ENCODE data around the gene FMC1.

Gene FMC1

DNA sequence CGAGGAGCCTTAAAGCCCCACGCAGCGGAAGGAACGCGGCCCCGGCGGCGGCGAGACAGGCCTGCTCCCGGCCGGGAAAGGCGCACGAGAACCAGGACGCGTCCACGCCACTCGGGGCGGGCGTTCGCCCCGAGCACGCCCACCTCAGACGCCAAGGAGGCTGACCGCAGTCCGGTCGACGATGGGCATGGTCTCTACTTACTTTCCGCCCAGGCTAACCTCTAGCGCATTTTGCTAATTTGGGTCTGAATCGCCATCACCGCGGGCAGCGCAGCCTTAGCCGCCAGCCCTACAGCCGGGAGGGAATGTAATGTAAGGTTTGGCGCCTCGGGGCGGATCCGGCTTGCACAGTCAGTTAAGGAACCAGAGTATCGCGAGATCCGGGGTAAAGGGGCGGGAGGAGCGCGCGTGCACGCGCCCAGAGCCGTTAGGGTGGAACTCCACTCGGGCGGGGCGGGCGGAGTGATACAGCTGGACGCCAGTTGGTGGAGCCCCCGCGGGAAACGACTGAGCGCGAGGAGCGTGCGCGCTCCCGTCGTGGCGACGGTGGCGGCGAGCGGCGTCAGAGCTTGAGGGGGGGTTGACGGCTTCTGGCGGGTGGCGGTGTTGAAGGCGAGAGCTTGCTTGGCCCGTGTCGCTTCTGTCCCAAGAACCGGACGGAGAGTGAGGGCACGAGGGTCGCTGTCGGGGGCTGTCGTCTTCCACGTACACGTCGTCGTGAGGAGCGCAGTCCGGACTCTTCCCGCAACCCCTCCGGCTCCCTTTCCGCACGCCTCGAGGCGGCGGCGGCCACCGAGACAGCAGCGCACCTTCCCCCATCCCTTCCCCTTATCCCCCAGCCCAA, 18.5 kb downstream of the FMC1 start, which contains the start of gene LUC7L2:
Gene LUC7L2 (plus strand): TSS at position 529 of the 844 bp plus-strand sequence. CDS start 368 bp downstream, outside the sequence.
- Histone ChIP-seq H3K9ac (peak within 1 kb of the TSS; percentile 92), H3K79me2 (peaks cover 25% of the 10 kb centered on the region), H3K4me1 (no peaks in the 10 kb centered on the region), H3K4me2 (ENCODE audit: low read length) (peak within 1 kb of the TSS; percentile 94), H3K9me3 (ENCODE audit: control insufficient read depth, low read length) (no peaks in the 10 kb centered on the region), H3K27ac (peak within 1 kb of the TSS; percentile 98), H2AFZ (peak within 1 kb of the TSS; percentile 84), H3K27me3 (ENCODE audit: control insufficient read depth, insufficient read depth, low read length) (no peaks in the 10 kb centered on the region), H3K36me3 (ENCODE audit: control insufficient read depth, insufficient read depth, low read length) (no peaks in the 10 kb centered on the region), H3K4me3 (ENCODE audit: low read depth, low read length) (peak within 1 kb of the TSS; percentile 99)
- TF ChIP-seq, protein P1, sequence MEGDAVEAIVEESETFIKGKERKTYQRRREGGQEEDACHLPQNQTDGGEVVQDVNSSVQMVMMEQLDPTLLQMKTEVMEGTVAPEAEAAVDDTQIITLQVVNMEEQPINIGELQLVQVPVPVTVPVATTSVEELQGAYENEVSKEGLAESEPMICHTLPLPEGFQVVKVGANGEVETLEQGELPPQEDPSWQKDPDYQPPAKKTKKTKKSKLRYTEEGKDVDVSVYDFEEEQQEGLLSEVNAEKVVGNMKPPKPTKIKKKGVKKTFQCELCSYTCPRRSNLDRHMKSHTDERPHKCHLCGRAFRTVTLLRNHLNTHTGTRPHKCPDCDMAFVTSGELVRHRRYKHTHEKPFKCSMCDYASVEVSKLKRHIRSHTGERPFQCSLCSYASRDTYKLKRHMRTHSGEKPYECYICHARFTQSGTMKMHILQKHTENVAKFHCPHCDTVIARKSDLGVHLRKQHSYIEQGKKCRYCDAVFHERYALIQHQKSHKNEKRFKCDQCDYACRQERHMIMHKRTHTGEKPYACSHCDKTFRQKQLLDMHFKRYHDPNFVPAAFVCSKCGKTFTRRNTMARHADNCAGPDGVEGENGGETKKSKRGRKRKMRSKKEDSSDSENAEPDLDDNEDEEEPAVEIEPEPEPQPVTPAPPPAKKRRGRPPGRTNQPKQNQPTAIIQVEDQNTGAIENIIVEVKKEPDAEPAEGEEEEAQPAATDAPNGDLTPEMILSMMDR (IDR thresholded peaks at IDR 0.05): peak; percentile 16

DNA sequence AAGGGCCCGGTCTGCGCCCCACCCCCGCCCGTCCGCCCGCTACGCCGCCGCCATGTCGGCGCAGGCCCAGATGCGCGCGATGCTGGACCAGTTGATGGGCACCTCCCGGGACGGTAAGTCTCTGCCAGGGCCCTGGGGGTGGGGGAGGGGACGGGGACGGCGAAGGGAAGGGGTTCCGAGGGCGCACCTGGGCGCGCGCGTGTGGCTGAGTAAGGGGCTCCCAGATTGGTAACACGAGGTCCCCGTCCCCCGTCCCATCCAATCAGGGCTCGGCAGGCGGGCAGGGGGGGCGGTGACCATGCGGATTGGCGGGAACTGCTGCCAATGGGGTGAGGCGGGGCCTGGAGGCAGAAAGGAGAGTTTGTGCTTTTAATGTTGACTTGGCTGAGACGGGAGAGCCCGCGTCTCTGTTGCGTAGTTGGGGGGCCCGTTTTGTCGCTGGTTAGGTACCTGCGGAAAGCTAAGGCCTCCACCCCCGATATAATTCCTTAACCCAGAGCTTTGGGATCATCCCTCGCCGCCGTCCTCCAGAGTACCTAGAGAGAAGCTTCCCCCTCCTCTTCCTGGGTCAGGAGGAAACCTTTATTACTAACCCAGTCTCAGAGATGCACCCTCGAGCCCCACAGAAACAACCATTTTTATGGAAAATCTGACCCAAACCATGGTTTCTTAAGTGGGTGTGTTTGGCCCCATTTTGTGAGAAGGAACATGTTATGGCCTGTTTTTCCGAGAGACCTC, 19.2 kb downstream of the FMC1 start:
- Histone ChIP-seq H3K9ac (peak overlapping the region; percentile 92), H3K27ac (peak overlapping the region; percentile 98), H2AFZ (peak overlapping the region; percentile 80), H3K4me1 (no peaks in the 10 kb centered on the region), H3K4me2 (ENCODE audit: low read length) (peak overlapping the region; percentile 94), H3K36me3 (ENCODE audit: control insufficient read depth, insufficient read depth, low read length) (no peaks in the 10 kb centered on the region), H3K27me3 (ENCODE audit: control insufficient read depth, insufficient read depth, low read length) (no peaks in the 10 kb centered on the region), H3K79me2 (peaks cover 26% of the 10 kb centered on the region), H3K4me3 (ENCODE audit: low read depth, low read length) (peak overlapping the region; percentile 99), H3K9me3 (ENCODE audit: control insufficient read depth, low read length) (no peaks in the 10 kb centered on the region)
- TF ChIP-seq, protein P1 (IDR thresholded peaks at IDR 0.05): no peak

DNA sequence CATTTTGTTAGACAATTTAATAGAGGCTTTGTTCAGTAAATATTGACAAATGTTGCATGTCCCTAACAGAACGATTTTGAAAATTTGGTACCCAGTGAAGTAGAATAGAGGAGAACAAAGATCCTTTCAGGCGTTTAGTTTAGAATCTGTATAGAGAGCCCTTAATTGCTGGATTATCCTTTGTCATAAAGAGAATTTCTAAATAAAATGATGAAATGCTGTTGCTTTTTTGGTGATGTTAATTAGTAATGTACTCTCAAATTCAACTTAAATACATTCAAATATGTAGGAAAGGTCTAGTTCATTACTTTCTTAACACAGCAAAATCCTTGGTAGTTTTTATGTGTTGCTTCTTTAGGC, 19.8 kb downstream of the FMC1 start:
- peak overlapping the region; percentile 98 for H3K27ac ChIP-seq
- peak overlapping the region; percentile 94 for H3K4me2 ChIP-seq (ENCODE audit: low read length)
- peak overlapping the region; percentile 80 for H2AFZ ChIP-seq
- H3K9ac ChIP-seq: peak overlapping the region; percentile 68
- no peaks in the 10 kb centered on the region for H3K36me3 ChIP-seq (ENCODE audit: control insufficient read depth, insufficient read depth, low read length)
- no peaks in the 10 kb centered on the region for H3K9me3 ChIP-seq (ENCODE audit: control insufficient read depth, low read length)
- H3K27me3 ChIP-seq (ENCODE audit: control insufficient read depth, insufficient read depth, low read length): no peaks in the 10 kb centered on the region
- H3K4me1 ChIP-seq: no peaks in the 10 kb centered on the region
- peak overlapping the region; percentile 99 for H3K4me3 ChIP-seq (ENCODE audit: low read depth, low read length)
- H3K79me2 ChIP-seq: peaks cover 31% of the 10 kb centered on the region
- TF ChIP-seq, protein P1 (IDR thresholded peaks at IDR 0.05): no peak

DNA sequence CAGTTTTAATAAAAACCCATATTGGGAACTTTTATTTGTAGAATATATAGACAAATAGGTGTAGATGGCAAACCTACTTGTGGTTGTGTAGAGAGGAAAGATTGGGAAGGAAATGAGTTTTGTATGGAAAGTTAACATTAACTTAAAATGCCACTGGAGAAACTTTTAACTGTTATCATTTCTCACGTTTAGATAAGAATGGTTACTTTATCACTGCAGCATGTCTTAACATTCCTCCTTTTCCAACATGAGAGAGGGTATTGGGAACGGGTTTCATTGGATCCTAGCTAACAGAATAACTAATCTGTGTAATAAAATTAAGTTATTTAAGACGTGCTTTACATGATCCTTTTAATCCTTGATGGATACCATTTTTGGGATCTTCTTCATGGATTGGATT, 20.4 kb downstream of the FMC1 start:
- Histone ChIP-seq H3K27ac (peak overlapping the region; percentile 98), H3K9me3 (ENCODE audit: control insufficient read depth, low read length) (no peaks in the 10 kb centered on the region), H3K4me3 (ENCODE audit: low read depth, low read length) (peak overlapping the region; percentile 99), H3K9ac (no peak overlapping the region), H3K36me3 (ENCODE audit: control insufficient read depth, insufficient read depth, low read length) (no peaks in the 10 kb centered on the region), H3K79me2 (peaks cover 37% of the 10 kb centered on the region), H3K27me3 (ENCODE audit: control insufficient read depth, insufficient read depth, low read length) (no peaks in the 10 kb centered on the region), H2AFZ (no peak overlapping the region), H3K4me1 (no peaks in the 10 kb centered on the region), H3K4me2 (ENCODE audit: low read length) (peak overlapping the region; percentile 94)
- TF ChIP-seq, protein P1 (IDR thresholded peaks at IDR 0.05): no peak
